DOHH2 (cell line): ENCODE results near the gene PRR23E.

ENCODE experiments used
- EZH2phosphoT487 ChIP-seq: fragments of 200-600 bp; sonication (generic); IDR thresholded peaks from 2 replicates; pipeline ENCODE4 v1.6.1; 2017; ENCODE audit warnings: borderline replicate concordance, mild to moderate bottlenecking, antibody characterized with exemption, low read length, moderate library complexity, mixed read lengths
- TF ChIP-seq, protein P1 (sequence below): fragments of 200-600 bp; sonication (generic); IDR thresholded peaks from one replicate; pipeline ENCODE4 v1.5.1; 2014; ENCODE audit warnings: antibody characterized with exemption, mild to moderate bottlenecking, low read depth, low read length; ENCODE audit not compliant: poor library complexity, severe bottlenecking

GRCh38 chr3:127150513-127151250 is 42.2 kb upstream of the PRR23E start:
- TF ChIP-seq, protein P1, sequence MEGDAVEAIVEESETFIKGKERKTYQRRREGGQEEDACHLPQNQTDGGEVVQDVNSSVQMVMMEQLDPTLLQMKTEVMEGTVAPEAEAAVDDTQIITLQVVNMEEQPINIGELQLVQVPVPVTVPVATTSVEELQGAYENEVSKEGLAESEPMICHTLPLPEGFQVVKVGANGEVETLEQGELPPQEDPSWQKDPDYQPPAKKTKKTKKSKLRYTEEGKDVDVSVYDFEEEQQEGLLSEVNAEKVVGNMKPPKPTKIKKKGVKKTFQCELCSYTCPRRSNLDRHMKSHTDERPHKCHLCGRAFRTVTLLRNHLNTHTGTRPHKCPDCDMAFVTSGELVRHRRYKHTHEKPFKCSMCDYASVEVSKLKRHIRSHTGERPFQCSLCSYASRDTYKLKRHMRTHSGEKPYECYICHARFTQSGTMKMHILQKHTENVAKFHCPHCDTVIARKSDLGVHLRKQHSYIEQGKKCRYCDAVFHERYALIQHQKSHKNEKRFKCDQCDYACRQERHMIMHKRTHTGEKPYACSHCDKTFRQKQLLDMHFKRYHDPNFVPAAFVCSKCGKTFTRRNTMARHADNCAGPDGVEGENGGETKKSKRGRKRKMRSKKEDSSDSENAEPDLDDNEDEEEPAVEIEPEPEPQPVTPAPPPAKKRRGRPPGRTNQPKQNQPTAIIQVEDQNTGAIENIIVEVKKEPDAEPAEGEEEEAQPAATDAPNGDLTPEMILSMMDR = no peak
- no peak for TF ChIP-seq EZH2phosphoT487
